ENCODE data around the gene BUD31.

DNA sequence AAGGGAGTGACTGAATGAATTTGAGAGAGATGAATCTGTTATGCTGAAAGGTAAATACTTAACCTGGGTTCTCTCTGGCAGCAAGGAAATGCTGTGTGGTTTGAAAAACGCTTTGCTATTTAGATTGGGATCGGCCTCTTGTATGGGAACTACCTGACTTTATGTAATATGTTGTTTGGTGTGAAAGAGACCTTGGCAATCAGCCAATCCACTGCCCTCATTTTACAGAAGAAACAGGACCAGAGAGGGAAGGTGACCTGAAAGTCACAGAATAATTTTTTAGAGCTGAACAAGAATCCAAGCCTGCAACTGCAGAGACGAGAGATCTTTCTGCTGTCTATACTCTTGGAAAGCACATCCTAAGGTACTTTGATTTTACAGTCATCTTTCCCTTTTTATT lies 1.0 kb downstream of the BUD31 start:
- TF ChIP-seq, protein P1, sequence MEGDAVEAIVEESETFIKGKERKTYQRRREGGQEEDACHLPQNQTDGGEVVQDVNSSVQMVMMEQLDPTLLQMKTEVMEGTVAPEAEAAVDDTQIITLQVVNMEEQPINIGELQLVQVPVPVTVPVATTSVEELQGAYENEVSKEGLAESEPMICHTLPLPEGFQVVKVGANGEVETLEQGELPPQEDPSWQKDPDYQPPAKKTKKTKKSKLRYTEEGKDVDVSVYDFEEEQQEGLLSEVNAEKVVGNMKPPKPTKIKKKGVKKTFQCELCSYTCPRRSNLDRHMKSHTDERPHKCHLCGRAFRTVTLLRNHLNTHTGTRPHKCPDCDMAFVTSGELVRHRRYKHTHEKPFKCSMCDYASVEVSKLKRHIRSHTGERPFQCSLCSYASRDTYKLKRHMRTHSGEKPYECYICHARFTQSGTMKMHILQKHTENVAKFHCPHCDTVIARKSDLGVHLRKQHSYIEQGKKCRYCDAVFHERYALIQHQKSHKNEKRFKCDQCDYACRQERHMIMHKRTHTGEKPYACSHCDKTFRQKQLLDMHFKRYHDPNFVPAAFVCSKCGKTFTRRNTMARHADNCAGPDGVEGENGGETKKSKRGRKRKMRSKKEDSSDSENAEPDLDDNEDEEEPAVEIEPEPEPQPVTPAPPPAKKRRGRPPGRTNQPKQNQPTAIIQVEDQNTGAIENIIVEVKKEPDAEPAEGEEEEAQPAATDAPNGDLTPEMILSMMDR (IDR thresholded peaks at IDR 0.05; ENCODE audit: low read depth, low read length, poor library complexity, severe bottlenecking) = no peak
- no peak for TF ChIP-seq EZH2phosphoT487 (IDR thresholded peaks at IDR 0.05; ENCODE audit: borderline replicate concordance, low read length)
